PC-9 (cell line): Measurements from ENCODE around the gene GEMIN2. TPM values are rescaled to one million over a fixed set of nuclear protein-coding genes. Genes with fewer than 3 reads are reported as not detected.
A peak's percentile ranks its signal among the peaks of the same experiment; 100 is the strongest.

ENCODE experiments used
- BruUV-seq: library from RNA; stranded (reverse); fragments of 400-500 nt; replicated peaks from 2 replicates; lab custom pipeline; 2021; lab: Mats Ljungman, UMichigan
- CTCF ChIA-PET: fragments of 300-600 bp; sonication (Branson Sonifier 250); formaldehyde crosslinking; loops from one replicate; lab custom pipeline; 2022; ENCODE audit warnings: antibody characterized with exemption; lab: Charles Lee
- POLR2A ChIA-PET: fragments of 300-600 bp; sonication (Branson Sonifier 250); formaldehyde crosslinking; loops from one replicate; lab custom pipeline; 2022; ENCODE audit warnings: antibody characterized with exemption; ENCODE audit not compliant: unreplicated experiment; lab: Charles Lee
- DNase-seq, 2 experiments: peaks; one replicate each; pipeline versions ENCODE4 v3.0.0 to v3.0.0-alpha.2; 2015 to 2022; ENCODE audit warnings: mixed read lengths in 1 of 2
- H2AFZ ChIP-seq: fragments of 200-600 bp; sonication (generic); 2 replicates; pipeline ENCODE4 v1.8.1; 2017; ENCODE audit warnings: antibody characterized with exemption
- H3F3A ChIP-seq: fragments of 200-600 bp; sonication (generic); 2 replicates; pipeline ENCODE4 v1.8.1; 2017; ENCODE audit warnings: antibody characterized with exemption, mild to moderate bottlenecking, low read depth; ENCODE audit not compliant: insufficient read depth
- H3K27ac ChIP-seq: fragments of 200-600 bp; sonication (generic); 2 replicates; pipeline ENCODE4 v1.6.1; 2016; ENCODE audit warnings: mixed run types
- H3K27me3 ChIP-seq: fragments of 200-600 bp; sonication (generic); 2 replicates; pipeline ENCODE4 v1.6.1; 2016; ENCODE audit warnings: low read depth, mixed run types; ENCODE audit not compliant: insufficient read depth
- H3K36me3 ChIP-seq: fragments of 200-600 bp; sonication (generic); 2 replicates; pipeline ENCODE4 v1.6.1; 2016; ENCODE audit warnings: low read depth, mixed run types
- H3K4me1 ChIP-seq: fragments of 200-600 bp; sonication (generic); replicated peaks from 2 replicates; pipeline ENCODE4 v1.6.1; 2016; ENCODE audit warnings: mixed run types; ENCODE audit not compliant: insufficient read depth
- H3K4me2 ChIP-seq: fragments of 200-600 bp; sonication (generic); 2 replicates; pipeline ENCODE4 v1.6.1; 2017; ENCODE audit warnings: mixed run types
- H3K4me3 ChIP-seq: fragments of 200-600 bp; sonication (generic); 2 replicates; pipeline ENCODE4 v1.6.1; 2016; ENCODE audit warnings: mixed run types
- H3K79me2 ChIP-seq: fragments of 200-600 bp; sonication (generic); 2 replicates; pipeline ENCODE4 v1.6.1; 2017; ENCODE audit warnings: low read depth, mixed run types
- H3K9me2 ChIP-seq: fragments of 200-600 bp; sonication (generic); 2 replicates; pipeline ENCODE4 v1.8.1; 2017; ENCODE audit warnings: mild to moderate bottlenecking; ENCODE audit not compliant: insufficient read depth
- H3K9me3 ChIP-seq: fragments of 200-600 bp; sonication (generic); 2 replicates; pipeline ENCODE4 v1.8.1; 2016; ENCODE audit warnings: low read depth; ENCODE audit not compliant: insufficient read depth
- H4K20me1 ChIP-seq: fragments of 200-600 bp; sonication (generic); 2 replicates; pipeline ENCODE4 v1.8.1; 2017; ENCODE audit not compliant: insufficient read depth
- CTCF ChIP-seq: fragments of 200-600 bp; sonication (generic); conservative IDR thresholded peaks from 2 replicates; pipeline ENCODE4 v1.6.1; 2017; ENCODE audit warnings: mixed run types, antibody characterized with exemption, mild to moderate bottlenecking, moderate library complexity
- EZH2 ChIP-seq: fragments of 200-600 bp; sonication (generic); IDR thresholded peaks from 2 replicates; pipeline ENCODE4 v1.8.0; 2017; ENCODE audit warnings: antibody characterized with exemption, low read depth
- intact Hi-C: fragments of 100-400 bp; cut with micrococcal nuclease; formaldehyde crosslinking; loops from one replicate; pipeline ENCODE4 v1.10.0; 2022; ENCODE audit not compliant: unreplicated experiment
- total RNA-seq: library from RNA; stranded (reverse); gene quantifications from 2 replicates; pipeline ENCODE4 v1.2.3, GENCODE V29; 2021

Gene GEMIN2
- total RNA-seq, 1 experiment from 2014 or later, result 13.4 TPM

DNA sequence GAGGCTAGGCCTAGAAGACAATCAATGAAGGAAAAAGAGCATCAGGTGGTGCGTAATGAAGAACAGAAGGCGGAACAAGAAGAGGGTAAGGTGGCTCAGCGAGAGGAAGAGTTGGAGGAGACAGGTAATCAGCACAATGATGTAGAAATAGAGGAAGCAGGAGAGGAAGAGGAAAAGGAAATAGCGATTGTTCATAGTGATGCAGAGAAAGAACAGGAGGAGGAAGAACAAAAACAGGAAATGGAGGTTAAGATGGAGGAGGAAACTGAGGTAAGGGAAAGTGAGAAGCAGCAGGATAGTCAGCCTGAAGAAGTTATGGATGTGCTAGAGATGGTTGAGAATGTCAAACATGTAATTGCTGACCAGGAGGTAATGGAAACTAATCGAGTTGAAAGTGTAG lies 66.4 kb downstream of the GEMIN2 start:
- intact Hi-C loops, result no loop called here
- Histone ChIP-seq H3K36me3 (peaks cover 63% of the 10 kb centered on the region), H3K9me3 (no peaks in the 10 kb centered on the region), H3K79me2 (peaks cover 45% of the 10 kb centered on the region), H3K9me2 (no peaks in the 10 kb centered on the region), H3K27ac (peak overlapping the region; percentile 3; the same call in 1 of the 2 replicates), H4K20me1 (peaks cover 22% of the 10 kb centered on the region), H2AFZ (no peak overlapping the region), H3K4me1 (peaks cover 21% of the 10 kb centered on the region), H3K4me3 (no peak overlapping the region), H3K4me2 (no peak overlapping the region), H3F3A (peaks cover 80% of the 10 kb centered on the region), H3K27me3 (no peaks in the 10 kb centered on the region)
- POLR2A ChIA-PET, result interaction anchor here (0.7 kb wide), 1 partner anchor 86 kb away, joined by 5 read pairs; no protein-coding TSS in a partner anchor
- no peak for DNase-seq
- no TSS peak for BruUV-seq
- CTCF ChIA-PET, result no interaction called here
- TF ChIP-seq EZH2 (no peak), CTCF (no peak)

DNA sequence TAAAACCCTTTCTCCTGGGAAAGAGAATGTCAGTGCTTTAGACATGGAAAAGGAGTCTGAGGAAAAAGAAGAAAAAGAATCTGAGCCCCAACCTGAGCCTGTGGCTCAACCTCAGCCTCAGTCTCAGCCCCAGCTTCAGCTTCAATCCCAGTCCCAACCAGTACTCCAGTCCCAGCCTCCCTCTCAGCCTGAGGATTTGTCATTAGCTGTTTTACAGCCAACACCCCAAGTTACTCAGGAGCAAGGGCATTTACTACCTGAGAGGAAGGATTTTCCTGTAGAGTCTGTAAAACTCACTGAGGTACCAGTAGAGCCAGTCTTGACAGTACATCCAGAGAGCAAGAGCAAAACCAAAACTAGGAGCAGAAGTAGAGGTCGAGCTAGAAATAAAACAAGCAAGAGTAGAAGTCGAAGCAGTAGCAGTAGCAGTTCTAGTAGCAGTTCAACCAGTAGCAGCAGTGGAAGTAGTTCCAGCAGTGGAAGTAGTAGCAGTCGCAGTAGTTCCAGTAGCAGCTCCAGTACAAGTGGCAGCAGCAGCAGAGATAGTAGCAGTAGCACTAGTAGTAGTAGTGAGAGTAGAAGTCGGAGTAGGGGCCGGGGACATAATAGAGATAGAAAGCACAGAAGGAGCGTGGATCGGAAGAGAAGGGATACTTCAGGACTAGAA lies 67.0 kb downstream of the GEMIN2 start:
- H3K9me3 ChIP-seq, result no peaks in the 10 kb centered on the region
- H3K9me2 ChIP-seq, result no peaks in the 10 kb centered on the region
- H3K4me2 ChIP-seq, result no peak overlapping the region
- TF ChIP-seq EZH2, result no peak
- TF ChIP-seq CTCF, result no peak
- H3K27me3 ChIP-seq, result no peaks in the 10 kb centered on the region
- H3K4me3 ChIP-seq, result no peak overlapping the region
- peaks cover 18% of the 10 kb centered on the region for H4K20me1 ChIP-seq
- no TSS peak for BruUV-seq
- H3K36me3 ChIP-seq, result peaks cover 59% of the 10 kb centered on the region
- intact Hi-C loops, result no loop called here
- peak overlapping the region; percentile 3; the same call in 1 of the 2 replicates for H3K27ac ChIP-seq
- H2AFZ ChIP-seq, result no peak overlapping the region
- CTCF ChIA-PET, result no interaction called here
- peaks cover 85% of the 10 kb centered on the region for H3F3A ChIP-seq
- no peak for DNase-seq
- POLR2A ChIA-PET, result no interaction called here
- peaks cover 19% of the 10 kb centered on the region for H3K4me1 ChIP-seq
- H3K79me2 ChIP-seq, result peaks cover 39% of the 10 kb centered on the region

- no peak for TF ChIP-seq EZH2
- TF ChIP-seq CTCF, result no peak
Measured at GRCh38 chr14:39181693-39182047, 67.5 kb downstream of the GEMIN2 start.

More at GRCh38 chr14:39181693-39182047, 67.5 kb downstream of the GEMIN2 start:
- no peak for DNase-seq
- intact Hi-C loops, result no loop called here
- Histone ChIP-seq H3K4me3 (no peak overlapping the region), H3K27me3 (no peaks in the 10 kb centered on the region), H3F3A (peaks cover 85% of the 10 kb centered on the region), H3K9me3 (no peaks in the 10 kb centered on the region), H3K27ac (0 out of 2 replicates have a peak overlapping the region, but pooled peaks have one; percentile 3), H2AFZ (no peak overlapping the region), H3K9me2 (no peaks in the 10 kb centered on the region), H3K4me2 (no peak overlapping the region), H3K36me3 (peaks cover 54% of the 10 kb centered on the region), H3K79me2 (peaks cover 34% of the 10 kb centered on the region), H4K20me1 (peaks cover 16% of the 10 kb centered on the region; the same call in 1 of the 2 replicates), H3K4me1 (peaks cover 14% of the 10 kb centered on the region)
- BruUV-seq, result no TSS peak
- ChIA-PET POLR2A (no interaction called here), CTCF (no interaction called here)
